Tibial nerve (tissue), 4 donors: ENCODE results near the gene AURKA.

Source experiments
- CTCF ChIP-seq, 5 experiments: fragments of 200-600 bp in 3 of 5; fragments of 450-650 bp in 2 of 5; sonication (generic) in 3 of 5; IDR thresholded peaks; one replicate each; pipeline ENCODE4 v1.5.1; 2016 to 2019; ENCODE audit warnings: antibody characterized with exemption in 5 of 5, mild to moderate bottlenecking in 3 of 5, moderate library complexity in 2 of 5
- EP300 ChIP-seq, 2 donors: sonication (generic); formaldehyde crosslinking; IDR thresholded peaks; one replicate each; pipeline ENCODE4 v1.6.1; 2017; ENCODE audit warnings: antibody characterized with exemption in 2 of 2, mild to moderate bottlenecking in 1 of 2
- POLR2A ChIP-seq, 2 donors: fragments of 450-650 bp; IDR thresholded peaks; one replicate each; pipeline ENCODE4 v1.6.1; 2017; ENCODE audit warnings: antibody characterized with exemption in 2 of 2, mild to moderate bottlenecking in 2 of 2, moderate library complexity in 2 of 2

GRCh38 chr20:56412473-56412790, 20.4 kb upstream of the AURKA start:
- TF ChIP-seq CTCF (IDR thresholded peaks at IDR 0.05) (no peak), EP300 (IDR thresholded peaks at IDR 0.05) (no peak), POLR2A (IDR thresholded peaks at IDR 0.05) (no peak)
